SH-SY5Y (cell line): ENCODE measurements around the gene NR6A1.

ENCODE experiments used
- GATA2 ChIP-seq: IDR thresholded peaks from 2 replicates; pipeline ENCODE4 v1.6.1; 2011; ENCODE audit warnings: mild to moderate bottlenecking, low read depth, low read length
- GATA3 ChIP-seq: IDR thresholded peaks from 2 replicates; pipeline ENCODE4 v1.6.1; 2011; ENCODE audit warnings: low read depth, mild to moderate bottlenecking, low read length, moderate library complexity

Gene NR6A1

GRCh38 chr9:124776618-124776953 is 5.5 kb upstream of the NR6A1 start:
- TF ChIP-seq GATA2 (no peak), GATA3 (no peak)

GRCh38 chr9:124774129-124774978 is 3.2 kb upstream of the NR6A1 start:
- TF ChIP-seq GATA3 (no peak), GATA2 (no peak)

- TF ChIP-seq GATA3 (no peak), GATA2 (no peak)
Measured at GRCh38 chr9:124773473-124774128, 2.5 kb upstream of the NR6A1 start.

- TF ChIP-seq GATA2 = no peak
- TF ChIP-seq GATA3 = no peak
Measured at GRCh38 chr9:124771867-124772679, 962 bp upstream of the NR6A1 start.

- no peak for TF ChIP-seq GATA2
- no peak for TF ChIP-seq GATA3
Measured at GRCh38 chr9:124770359-124771020, 621 bp downstream of the NR6A1 start.

- TF ChIP-seq GATA3 (no peak), GATA2 (no peak)
Measured at GRCh38 chr9:124769549-124770358, 1.4 kb downstream of the NR6A1 start.

- TF ChIP-seq GATA3 (no peak), GATA2 (no peak)
Measured at GRCh38 chr9:124768750-124769548, 2.2 kb downstream of the NR6A1 start.

GRCh38 chr9:124768334-124768733 is 2.8 kb downstream of the NR6A1 start:
- TF ChIP-seq GATA3 (no peak), GATA2 (no peak)

- no peak for TF ChIP-seq GATA3
- TF ChIP-seq GATA2 = no peak
Measured at GRCh38 chr9:124767821-124768220, 3.3 kb downstream of the NR6A1 start.

GRCh38 chr9:124766815-124767554 is 4.1 kb downstream of the NR6A1 start:
- TF ChIP-seq GATA3 (no peak), GATA2 (no peak)

- no peak for TF ChIP-seq GATA2
- no peak for TF ChIP-seq GATA3
Measured at GRCh38 chr9:124766326-124766725, 4.8 kb downstream of the NR6A1 start.

- TF ChIP-seq GATA2 (no peak), GATA3 (no peak)
Measured at GRCh38 chr9:124765439-124765835, 5.7 kb downstream of the NR6A1 start.
